GM13976 (cell line): ENCODE measurements around the gene CLDN6.

Source experiments
- DNase-seq: peaks from one replicate; pipeline ENCODE4 v3.0.0; 2012; ENCODE audit warnings: low spot score
- in situ Hi-C: fragments of 300-500 bp; cut with MboI; formaldehyde crosslinking; loops from one replicate; pipeline ENCODE4 v1.12.0; 2022; ENCODE audit warnings: low sequenced_read_pairs, mixed read lengths, inconsistent platforms; ENCODE audit not compliant: unreplicated experiment
- TF ChIP-seq, protein P1 (sequence below): IDR thresholded peaks from 2 replicates; pipeline ENCODE4 v1.5.1; 2012; ENCODE audit warnings: borderline replicate concordance, mild to moderate bottlenecking; ENCODE audit not compliant: insufficient read depth; ENCODE audit errors: extremely low read depth, missing control alignments, control extremely low read depth

Gene CLDN6

DNA sequence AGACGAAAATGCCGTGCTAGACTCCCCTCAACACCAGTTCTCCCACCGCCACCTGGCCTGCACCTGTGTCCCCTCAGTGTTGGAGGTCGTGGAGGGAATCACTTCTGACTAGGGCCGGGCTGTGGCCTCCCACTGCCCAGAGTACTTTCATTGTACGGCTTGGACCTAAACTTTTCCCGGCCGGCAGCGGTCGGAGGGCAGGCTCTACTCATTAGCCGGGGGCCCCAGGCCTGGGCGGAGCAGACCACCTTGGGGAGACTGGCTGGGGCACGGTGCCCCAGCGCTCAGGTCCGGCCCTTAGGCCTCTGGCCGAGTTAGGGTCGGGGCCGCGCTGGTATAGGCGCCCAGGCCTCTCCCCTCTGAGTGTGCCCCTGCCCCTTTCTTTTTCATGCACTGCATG is 639 bp downstream of the CLDN6 start:
- in situ Hi-C loops, result no loop called here
- TF ChIP-seq, protein P1, sequence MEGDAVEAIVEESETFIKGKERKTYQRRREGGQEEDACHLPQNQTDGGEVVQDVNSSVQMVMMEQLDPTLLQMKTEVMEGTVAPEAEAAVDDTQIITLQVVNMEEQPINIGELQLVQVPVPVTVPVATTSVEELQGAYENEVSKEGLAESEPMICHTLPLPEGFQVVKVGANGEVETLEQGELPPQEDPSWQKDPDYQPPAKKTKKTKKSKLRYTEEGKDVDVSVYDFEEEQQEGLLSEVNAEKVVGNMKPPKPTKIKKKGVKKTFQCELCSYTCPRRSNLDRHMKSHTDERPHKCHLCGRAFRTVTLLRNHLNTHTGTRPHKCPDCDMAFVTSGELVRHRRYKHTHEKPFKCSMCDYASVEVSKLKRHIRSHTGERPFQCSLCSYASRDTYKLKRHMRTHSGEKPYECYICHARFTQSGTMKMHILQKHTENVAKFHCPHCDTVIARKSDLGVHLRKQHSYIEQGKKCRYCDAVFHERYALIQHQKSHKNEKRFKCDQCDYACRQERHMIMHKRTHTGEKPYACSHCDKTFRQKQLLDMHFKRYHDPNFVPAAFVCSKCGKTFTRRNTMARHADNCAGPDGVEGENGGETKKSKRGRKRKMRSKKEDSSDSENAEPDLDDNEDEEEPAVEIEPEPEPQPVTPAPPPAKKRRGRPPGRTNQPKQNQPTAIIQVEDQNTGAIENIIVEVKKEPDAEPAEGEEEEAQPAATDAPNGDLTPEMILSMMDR, result no peak
- DNase-seq, result no peak

DNA sequence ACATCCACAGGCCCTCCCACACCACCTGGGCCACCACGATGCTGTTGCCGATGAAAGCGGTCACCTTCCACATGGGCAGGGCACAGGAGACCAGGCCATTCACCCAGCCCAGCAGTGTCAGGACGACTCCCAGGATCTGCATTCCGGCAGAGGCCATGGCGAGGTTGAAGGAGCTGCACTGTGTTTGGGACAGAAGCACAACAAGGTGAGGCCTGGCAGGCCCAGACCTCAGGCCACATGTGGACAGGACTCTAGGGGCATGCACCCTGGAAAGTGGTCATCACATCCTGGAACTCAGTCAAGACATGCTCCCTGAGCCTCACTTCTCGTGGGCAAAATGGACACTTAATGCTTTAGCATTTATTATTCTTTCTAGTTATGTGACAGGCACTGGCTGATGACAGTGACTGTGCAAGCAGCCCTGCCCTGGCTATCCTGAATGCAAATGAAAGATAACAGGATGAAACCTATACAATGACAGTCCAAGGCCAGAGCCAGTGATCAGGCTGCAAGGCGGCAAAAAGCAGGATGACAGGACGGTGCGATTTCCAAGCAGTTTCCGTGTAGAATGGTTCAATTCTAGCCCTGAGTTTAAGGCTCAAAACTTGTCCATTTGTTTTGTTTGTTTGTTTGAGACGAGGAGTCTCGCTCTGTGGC is 2.0 kb downstream of the CLDN6 start:
- in situ Hi-C loops, result no loop called here
- no peak for DNase-seq
- TF ChIP-seq, protein P1, result no peak

DNA sequence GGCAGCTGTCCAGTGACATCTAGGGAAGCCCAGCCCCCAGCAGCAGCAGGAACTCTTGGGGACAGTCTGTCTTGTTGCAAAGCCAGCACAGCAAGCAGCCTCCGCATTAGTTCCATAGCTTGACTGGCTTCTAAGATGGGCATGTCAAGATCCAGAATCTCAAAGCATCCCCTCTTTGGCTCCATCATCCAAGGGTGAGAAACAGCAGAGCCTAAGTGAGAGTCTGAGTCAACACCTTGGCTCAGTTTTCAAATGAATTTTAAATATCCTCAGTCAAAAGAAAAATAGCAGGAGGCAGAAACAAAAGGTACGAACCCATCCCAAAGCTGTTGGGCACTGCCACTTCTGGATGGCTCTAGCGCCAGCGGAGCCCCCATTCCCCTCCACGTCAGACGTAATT is 3.0 kb downstream of the CLDN6 start:
- TF ChIP-seq, protein P1, result no peak
- no peak for DNase-seq
- in situ Hi-C loops, result no loop called here

DNA sequence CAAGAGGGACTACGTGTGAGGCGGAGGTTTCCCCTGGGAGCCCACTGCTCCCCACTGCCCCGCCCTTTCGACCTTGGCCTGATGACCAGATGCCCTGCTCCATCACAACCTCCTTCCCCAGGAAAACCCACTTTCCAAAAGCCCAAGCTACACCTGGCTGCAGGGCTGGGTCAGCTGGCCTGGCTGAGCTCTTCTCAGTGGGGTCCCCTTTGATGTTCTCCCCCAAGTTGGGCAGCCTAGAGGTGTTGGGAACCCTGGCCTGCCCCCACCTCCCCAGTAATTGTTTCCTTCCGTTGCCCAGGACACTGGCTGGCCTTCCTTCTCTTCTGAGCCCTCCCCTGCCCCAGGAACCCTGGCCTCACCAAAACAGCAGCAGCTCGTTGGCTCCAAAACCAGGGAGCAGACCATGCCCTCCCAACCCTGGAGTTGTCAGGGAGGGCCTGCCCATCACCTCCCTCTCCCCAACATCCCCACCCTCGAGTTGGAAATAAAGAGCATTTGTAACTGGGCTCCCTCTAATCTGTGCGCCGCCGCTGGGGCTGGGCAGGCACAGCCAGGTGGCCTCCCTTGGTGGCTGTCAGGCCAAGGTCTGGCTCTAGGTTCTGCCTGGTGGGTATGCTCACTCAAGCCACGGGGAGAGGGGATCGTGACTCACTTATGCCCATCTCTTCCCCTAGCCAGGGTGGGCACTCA is 3.8 kb downstream of the CLDN6 start:
- no peak for DNase-seq
- in situ Hi-C loops, result no loop called here
- TF ChIP-seq, protein P1, result no peak

DNA sequence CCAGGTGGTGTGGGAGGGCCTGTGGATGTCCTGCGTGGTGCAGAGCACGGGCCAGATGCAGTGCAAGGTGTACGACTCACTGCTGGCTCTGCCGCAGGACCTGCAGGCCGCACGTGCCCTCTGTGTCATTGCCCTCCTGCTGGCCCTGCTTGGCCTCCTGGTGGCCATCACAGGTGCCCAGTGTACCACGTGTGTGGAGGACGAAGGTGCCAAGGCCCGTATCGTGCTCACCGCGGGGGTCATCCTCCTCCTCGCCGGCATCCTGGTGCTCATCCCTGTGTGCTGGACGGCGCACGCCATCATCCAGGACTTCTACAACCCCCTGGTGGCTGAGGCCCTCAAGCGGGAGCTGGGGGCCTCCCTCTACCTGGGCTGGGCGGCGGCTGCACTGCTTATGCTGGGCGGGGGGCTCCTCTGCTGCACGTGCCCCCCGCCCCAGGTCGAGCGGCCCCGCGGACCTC is 4.5 kb downstream of the CLDN6 start:
- in situ Hi-C loops, result no loop called here
- DNase-seq, result no peak
- TF ChIP-seq, protein P1, result no peak

DNA sequence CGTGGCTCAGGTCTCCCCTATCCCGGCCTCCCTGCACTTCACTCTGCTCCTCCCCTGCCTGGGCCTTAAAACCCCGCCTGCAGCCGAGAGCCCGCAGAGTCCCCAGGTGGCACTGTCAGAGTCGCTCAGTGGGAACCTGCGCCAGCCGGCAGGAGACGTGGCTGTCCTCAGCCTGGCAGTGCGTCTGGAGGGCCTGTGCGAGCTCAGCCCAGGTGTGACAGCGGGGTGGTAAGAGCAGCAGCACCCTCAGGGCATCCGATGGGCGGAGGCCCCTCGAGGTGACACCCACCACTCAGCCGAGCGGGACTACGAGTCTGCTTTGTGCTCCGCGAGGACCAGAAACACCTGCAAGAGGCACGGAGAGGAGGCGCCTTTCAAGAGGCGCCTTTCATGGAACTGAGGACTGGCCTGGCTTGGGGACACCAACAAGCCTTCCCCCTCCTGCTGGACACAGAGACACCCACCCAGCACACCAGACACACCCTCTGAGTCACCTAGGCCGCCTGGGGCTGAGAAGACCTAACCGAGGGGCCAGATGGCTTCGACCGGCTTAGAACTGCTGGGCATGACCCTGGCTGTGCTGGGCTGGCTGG is 5.1 kb downstream of the CLDN6 start, which contains the start of gene CLDN9:
Gene CLDN9 (plus strand): TSS at position 96 of the 593 bp plus-strand sequence. CDS start 440 bp downstream, at position 536.
- no peak for DNase-seq
- in situ Hi-C loops, result no loop called here
- TF ChIP-seq, protein P1, result no peak
